DND-41 (cell line): ENCODE data around the gene ENAH.

ENCODE experiments used
- CTCF ChIP-seq: IDR thresholded peaks from 2 replicates; pipeline ENCODE4 v1.5.1; 2012; ENCODE audit warnings: borderline replicate concordance, low read length, moderate library complexity, mild to moderate bottlenecking; ENCODE audit not compliant: poor library complexity, severe bottlenecking; ENCODE audit errors: extremely low read depth
- EZH2 ChIP-seq: IDR thresholded peaks from 3 replicates; pipeline ENCODE4 v1.6.1; 2012; ENCODE audit warnings: borderline replicate concordance, low read depth, mild to moderate bottlenecking, moderate library complexity, low read length, inconsistent platforms; ENCODE audit not compliant: severe bottlenecking

GRCh38 chr1:225627304-225627947 lies 25.5 kb downstream of the ENAH start:
- TF ChIP-seq CTCF = no peak
- no peak for TF ChIP-seq EZH2
